Hepatocyte (in vitro differentiated cells): ENCODE measurements around the gene SLC23A2.
A peak's percentile ranks its signal among the peaks of the same experiment; 100 is the strongest.

Experiments used
- EZH2phosphoT487 ChIP-seq: fragments of 200-600 bp; sonication (generic); IDR thresholded peaks from one replicate; pipeline ENCODE4 v1.6.1; 2018; ENCODE audit warnings: antibody characterized with exemption, mild to moderate bottlenecking, low read depth, moderate library complexity; ENCODE audit not compliant: unreplicated experiment, severe bottlenecking
- TF ChIP-seq, protein P1 (sequence below): fragments of 200-600 bp; sonication (generic); IDR thresholded peaks from 2 replicates; pipeline ENCODE4 v1.5.1; 2016; ENCODE audit warnings: antibody characterized with exemption, mild to moderate bottlenecking; ENCODE audit not compliant: poor library complexity

DNA sequence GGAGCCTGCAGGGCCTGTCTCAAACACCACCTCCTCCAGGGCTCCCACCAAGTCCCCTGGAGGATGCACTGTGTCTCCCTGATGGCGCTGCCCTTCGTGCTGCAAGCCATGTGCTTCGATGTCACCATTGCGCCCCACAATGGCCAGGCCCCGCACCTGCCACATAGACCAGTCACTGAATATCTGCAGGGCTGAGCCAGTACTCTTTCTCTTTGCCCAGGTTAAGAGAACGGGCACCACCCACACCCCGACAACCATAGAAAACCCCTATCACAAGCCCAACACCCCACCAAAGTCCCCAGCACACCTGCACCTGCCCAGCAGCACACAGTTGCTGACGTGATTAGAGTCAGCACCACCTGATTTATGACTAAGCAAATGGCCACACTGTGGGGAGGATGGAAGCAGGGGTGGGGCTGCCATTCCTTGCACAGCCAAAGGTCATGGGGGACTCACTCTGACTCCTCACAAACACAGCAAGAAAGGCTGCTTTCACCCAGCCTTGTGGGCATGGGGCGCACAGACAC is 104.3 kb downstream of the SLC23A2 start:
- TF ChIP-seq, protein P1, sequence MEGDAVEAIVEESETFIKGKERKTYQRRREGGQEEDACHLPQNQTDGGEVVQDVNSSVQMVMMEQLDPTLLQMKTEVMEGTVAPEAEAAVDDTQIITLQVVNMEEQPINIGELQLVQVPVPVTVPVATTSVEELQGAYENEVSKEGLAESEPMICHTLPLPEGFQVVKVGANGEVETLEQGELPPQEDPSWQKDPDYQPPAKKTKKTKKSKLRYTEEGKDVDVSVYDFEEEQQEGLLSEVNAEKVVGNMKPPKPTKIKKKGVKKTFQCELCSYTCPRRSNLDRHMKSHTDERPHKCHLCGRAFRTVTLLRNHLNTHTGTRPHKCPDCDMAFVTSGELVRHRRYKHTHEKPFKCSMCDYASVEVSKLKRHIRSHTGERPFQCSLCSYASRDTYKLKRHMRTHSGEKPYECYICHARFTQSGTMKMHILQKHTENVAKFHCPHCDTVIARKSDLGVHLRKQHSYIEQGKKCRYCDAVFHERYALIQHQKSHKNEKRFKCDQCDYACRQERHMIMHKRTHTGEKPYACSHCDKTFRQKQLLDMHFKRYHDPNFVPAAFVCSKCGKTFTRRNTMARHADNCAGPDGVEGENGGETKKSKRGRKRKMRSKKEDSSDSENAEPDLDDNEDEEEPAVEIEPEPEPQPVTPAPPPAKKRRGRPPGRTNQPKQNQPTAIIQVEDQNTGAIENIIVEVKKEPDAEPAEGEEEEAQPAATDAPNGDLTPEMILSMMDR = peak; percentile 5
- no peak for TF ChIP-seq EZH2phosphoT487
